HT1080 (cell line): Measurements from ENCODE around the gene BICD1. TPM values are rescaled to one million over a fixed set of nuclear protein-coding genes. Genes with fewer than 3 reads are reported as not detected.
"Not testable (repeated sequence)": the region's sequence is repeated elsewhere in the genome, so short reads cannot be mapped to it uniquely, and the experiment has no call there.

Experiments used
- DNase-seq: peaks from one replicate; pipeline ENCODE4 v3.0.0-alpha.2; 2015; ENCODE audit warnings: low read depth
- total RNA-seq: library from RNA; depleted of rRNA; stranded (reverse); fragments of >200 nt; shearing (Covaris generic); gene quantifications from 2 replicates; pipeline ENCODE4 v1.2.3, GENCODE V29; 2014

BICD1 gene
- total RNA-seq, 1 experiment from 2014 or later = 19.5 TPM

DNA sequence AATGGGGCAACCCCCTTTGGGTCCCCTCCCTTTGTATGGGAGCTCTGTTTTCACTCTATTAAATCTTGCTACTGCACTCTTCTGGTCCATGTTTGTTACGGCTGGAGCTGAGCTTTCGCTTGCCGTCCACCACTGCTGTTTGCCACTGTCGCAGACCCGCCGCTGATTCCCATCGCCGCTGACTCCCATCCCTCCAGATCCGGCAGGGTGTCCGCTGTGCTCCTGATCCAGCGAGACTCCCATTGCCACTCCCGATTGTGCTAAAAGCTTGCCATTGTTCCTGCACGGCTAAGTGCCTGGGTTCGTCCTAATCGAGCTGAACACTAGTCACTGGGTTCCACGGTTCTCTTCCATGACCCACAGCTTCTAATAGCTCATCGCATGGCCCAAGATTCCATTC, 168.9 kb downstream of the BICD1 start:
- DNase-seq = not testable (repeated sequence)

DNA sequence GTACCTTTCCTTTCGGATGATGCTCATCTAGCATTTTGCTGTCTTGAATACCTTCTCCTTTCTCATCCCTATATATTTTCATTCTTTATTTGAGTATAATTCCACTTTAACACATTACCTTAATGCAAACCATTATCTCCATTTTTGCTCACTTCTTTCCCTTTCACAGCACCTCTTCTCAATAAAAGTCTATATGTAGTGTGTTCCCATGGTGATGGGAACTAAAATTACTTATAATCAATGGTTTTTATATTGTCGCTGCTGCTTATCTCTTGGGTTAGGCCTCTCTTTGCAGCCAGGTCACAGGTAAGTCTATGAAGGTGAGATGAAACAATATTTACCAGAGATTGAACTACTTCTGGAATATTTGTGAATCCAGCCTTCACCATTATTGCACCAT, 171.1 kb downstream of the BICD1 start:
- no peak for DNase-seq

DNA sequence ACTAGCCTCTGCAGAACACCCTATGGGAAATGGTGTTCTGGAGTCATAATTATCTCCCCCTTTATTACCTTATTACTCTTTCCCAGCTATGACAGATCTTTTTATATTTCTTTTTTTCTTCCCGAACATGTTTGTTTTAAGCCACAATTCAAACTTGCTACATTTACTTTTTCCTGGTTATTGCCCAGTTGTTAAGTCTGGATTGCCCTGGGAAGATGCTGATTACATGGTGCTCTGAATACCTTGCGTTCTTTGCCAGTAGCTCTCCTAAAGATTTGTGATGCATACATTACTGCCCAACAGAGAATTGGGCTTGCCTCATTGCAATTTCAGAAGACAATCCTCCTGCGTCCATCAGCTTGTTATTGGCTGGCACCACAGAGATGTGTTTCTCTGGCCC, 174.5 kb downstream of the BICD1 start:
- DNase-seq = no peak

DNA sequence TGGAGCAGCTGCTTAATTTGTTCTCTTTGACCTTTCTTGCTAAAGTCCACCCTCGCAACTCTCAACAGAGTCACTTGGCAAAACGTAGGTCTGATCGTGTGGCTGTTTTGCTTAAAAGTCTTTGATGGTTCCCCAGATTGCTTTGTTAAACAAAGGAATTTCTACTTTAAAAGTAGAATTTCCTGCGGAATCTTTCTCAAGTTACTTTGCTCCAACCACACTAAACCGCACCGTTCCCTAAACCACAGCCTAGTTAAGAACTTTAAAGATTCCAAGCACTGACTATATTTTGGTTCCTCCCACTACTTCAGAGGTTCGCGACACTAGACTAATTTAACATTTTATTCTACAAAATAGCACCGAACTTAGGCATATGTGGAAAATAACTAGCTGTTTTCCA, 177.9 kb downstream of the BICD1 start:
- DNase-seq = no peak

DNA sequence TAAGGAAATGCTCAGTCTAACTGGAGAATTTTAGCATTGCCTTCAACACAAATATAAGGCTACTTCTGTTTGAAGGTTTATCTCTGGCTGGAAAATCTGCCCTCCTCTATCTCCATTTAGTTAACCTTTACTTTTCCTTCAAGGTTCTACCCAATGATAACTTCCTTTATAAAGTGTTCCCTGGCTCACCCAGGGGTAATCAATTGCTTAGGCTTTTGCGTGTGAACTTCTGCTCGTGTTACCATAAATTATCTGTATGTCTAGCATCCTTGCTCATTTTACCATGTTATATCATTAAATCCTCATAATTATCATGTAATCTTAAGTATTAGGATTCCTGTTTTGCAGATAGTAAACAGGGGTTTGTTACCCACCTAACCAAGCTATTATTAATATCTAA, 178.4 kb downstream of the BICD1 start:
- DNase-seq = no peak

DNA sequence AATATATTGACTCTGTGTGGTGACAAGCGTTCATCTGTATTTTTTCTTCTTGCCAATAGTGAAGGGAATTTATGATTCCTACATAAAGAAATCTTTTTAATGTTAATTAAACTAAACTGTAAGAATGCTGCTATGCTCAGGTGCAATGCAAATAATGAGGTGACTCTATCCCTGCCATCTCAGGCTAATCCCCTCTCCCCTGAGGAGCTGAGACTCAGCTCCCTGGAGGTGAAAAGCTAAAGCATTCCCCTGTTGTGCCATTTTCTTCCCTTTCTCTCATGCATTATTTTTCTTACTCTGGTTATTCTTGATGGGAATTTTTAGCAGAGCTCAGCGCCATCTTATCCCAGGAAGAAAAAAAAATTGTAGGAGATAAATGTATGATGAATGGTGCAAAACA, 178.8 kb downstream of the BICD1 start:
- no peak for DNase-seq

DNA sequence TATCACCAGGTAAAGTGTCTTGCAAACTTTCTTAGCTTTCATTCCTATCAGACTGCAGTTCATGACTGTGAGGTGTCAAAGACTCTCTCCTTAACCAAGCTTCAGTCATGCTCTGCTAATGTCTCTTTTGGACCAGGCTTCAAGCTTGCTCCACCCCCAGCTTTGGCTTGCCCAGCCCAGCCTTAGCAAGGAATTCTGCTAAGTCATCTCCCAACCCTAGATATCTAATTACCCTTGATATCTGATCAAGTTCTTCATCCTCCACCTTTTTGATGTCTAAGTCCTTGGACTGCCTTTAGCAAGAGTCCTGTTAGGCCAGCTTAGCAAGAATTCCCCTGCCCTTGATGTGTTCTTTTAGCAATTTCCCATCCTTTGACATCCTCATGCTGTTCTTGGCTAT, 183.8 kb downstream of the BICD1 start:
- DNase-seq = peak; percentile 18

DNA sequence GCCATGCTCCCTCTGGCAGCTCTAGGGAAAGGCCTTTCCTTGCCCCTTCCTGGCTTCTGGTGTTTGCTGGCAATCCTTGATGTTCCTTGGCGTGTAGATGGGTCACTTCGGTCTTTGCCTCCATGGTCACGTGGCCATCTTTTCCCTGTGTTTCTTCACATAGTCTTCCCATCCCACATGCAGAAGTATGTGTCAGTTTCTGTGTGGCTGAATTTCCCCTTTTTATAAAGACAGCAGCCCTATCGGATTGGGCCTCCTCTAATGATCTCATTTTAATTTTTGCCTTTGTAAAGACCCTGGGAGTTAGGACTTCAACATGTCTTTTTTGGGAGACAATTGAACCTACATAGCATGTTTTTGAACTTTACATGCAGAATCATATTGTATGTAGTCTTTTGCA, 185.5 kb downstream of the BICD1 start:
- no peak for DNase-seq

DNA sequence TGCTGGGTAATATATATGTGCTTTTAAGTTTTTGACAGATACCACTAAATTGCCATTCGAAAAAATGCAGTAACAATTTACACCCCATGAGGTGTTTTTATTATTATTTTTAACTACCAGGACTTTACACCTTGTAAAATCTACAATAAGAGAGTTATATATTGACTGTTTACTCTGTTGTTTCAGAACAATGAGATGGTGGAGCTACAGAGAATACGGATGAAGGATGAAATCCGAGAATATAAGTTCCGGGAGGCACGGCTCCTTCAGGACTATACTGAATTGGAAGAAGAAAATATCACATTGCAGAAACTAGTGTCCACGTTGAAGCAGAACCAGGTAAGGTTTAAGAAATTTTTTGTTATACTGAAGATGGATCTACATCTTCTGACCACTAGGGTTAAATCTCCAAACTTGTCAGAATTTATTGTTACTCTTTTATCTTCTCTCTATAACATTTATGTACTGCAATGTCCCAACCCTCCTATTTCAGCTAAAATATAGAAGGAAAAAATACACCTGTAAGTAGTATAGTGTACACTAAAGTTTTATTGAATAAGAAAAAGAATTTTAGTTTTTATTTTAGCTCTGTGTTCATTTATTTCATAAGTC, 187.3 kb downstream of the BICD1 start:
- no peak for DNase-seq

- DNase-seq = no peak
Observed at GRCh38 chr12:32296567-32296966, 189.9 kb downstream of the BICD1 start.

DNA sequence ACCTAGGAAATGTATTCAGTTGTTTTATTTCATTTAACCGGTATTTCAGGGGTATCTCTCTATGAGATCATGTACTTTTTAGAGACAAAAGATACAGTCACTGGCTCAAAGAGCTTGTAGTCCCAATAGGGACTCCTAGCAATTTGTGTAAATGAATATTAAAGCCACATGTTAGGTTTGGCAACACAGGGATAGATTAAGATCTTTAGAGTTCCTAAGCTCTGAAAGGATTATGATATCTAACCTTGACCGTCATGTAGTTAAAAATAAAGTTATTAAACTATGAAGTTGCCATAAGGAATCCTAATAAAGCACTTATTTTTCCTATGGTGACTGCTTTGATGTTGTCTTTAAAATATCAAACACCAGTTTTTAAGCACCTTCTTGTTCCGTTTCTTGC, 192.3 kb downstream of the BICD1 start:
- DNase-seq = no peak

DNA sequence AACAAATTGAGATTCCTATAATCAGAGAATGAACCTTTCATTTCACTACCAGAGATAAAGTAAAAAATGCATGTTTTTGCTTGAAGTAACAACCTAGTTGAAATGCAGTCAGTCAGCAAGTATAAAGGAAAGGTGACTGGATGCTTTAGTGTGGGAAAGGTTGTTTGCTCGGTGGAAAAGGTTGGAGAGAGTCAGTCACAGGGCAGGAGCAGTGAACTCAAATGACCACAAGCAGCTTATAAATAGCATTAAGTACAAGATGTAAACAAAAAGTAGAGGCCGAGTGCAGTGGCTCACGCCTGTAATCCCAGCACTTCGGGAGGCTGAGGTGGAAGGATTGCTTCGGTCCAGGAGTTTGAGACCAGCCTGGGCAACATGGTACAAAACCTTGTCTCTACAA, 194.6 kb downstream of the BICD1 start:
- no peak for DNase-seq

GRCh38 chr12:32302218-32303173, 195.8 kb downstream of the BICD1 start:
- DNase-seq = peak; percentile 35

DNA sequence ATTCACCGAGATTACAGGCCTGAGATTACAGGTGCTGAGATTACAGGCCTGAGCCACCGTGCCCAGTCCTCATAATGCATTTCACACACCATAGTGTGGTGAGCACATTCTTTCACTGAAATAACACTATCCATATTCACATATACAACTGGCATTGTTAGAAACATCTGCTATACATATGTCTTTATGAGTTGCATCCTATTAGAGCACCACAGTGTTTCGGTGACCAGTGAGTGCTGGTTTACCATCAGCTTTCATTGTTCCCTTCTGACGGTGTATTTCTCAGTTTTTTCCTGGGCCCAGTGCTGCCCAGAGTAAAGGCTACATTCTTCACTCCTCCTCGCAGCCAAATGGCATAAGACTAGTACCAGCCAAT, 196.5 kb downstream of the BICD1 start:
- DNase-seq = no peak

GRCh38 chr12:32305163-32305562, 198.5 kb downstream of the BICD1 start:
- no peak for DNase-seq

DNA sequence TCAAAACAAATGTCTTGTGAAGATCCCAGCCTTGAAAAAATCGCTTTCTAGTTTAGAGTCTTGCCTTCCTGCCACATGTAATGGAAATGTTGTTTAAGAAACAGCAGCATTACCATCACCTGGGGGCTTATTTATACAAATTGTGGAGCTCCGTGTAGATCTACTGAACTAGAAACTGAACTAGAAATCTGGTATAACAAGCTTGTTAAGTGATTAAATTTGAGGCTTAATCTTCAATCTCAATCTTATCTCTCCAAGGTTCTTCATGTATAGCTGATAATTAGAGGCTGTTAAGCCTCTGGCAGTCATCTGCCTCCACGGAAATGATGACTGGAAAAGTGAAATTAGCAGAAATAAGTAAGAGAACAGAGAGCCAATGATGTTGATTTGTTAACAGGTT, 200.7 kb downstream of the BICD1 start:
- DNase-seq = no peak

GRCh38 chr12:32309811-32310736, 203.4 kb downstream of the BICD1 start:
- DNase-seq = no peak

DNA sequence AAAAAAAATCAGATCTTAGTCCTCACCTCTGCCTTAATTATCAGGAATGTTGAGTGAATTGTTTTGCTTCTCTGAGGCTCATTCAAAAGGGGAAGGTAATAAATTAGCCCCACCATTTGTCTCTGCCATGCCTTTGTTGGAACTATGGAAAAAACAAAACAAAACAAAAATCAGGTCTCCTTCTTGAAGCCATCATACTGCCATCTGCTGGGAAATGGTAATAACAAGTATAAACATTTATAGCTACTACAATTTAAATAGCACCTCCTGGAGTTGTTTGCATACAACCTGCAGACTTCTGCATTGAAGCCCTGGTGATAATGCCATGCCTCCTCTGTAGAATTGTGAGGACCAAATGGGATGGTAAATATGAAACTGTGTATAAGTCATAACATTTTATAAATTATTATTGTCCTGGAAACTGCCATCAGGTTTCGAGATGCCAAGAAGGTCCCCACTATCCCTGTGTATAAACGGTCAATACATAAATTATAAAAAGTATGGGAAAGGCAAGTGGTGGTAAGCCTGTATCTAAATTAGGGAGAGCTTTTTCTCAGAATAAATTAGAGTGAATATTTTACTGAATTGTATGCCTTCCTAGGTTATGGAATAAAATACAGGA, 205.5 kb downstream of the BICD1 start:
- DNase-seq = peak; percentile 56

GRCh38 chr12:32322354-32322753, 215.7 kb downstream of the BICD1 start:
- DNase-seq = no peak

DNA sequence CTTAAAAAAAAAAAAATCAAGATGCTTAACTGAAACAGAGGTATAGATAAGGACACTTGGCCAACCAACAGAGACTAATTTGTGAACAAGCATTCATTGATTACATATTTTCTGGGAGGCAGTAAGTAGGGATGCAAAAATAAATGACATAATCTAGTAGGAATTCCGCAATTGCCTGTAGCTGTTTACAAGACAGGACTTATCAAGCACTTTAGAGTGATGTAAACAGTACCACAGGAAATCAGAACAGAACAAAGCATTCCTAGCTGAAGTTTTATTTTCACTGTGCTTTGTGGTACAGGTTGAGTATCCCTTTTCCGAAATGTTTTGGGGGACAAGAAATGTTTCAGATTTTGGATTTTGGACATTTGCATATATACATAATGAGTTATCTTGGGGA, 224.5 kb downstream of the BICD1 start:
- no peak for DNase-seq

- DNase-seq = no peak
Observed at GRCh38 chr12:32332446-32332845, 225.8 kb downstream of the BICD1 start.
